ENCODE results near the gene SYCP2.

Gene SYCP2

DNA sequence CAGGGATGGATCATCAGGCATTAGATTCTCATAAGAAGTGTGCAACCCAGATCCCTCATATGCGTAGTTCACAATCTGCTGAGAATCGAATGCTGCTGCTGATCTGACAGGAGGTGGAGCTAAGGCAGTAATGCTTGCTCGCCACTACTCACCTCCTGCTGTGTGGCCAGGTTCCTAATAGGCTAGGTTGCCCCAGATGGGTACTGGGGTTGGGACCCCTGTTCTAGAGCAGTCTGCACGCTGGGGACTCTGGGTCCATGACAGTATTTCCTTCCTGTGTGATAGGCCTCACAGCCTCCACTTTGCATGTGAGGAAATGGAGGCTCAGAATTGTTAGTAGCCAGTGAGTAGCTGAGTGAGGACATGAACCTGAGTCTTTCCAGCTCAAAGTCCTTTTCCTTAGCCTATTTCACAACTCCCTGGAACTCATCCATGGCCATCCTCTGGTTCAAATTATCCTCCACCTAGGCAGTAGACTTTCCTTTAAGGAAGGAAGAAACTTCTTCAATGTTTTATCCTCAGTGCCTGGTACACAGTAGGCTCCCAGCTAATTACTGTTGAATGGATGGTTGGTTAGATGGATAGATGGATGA, 117.2 kb downstream of the SYCP2 start:
- no peak for TF ChIP-seq CTCF (IDR thresholded peaks at IDR 0.05; ENCODE audit: extremely low read depth, insufficient read depth, missing control alignments)

DNA sequence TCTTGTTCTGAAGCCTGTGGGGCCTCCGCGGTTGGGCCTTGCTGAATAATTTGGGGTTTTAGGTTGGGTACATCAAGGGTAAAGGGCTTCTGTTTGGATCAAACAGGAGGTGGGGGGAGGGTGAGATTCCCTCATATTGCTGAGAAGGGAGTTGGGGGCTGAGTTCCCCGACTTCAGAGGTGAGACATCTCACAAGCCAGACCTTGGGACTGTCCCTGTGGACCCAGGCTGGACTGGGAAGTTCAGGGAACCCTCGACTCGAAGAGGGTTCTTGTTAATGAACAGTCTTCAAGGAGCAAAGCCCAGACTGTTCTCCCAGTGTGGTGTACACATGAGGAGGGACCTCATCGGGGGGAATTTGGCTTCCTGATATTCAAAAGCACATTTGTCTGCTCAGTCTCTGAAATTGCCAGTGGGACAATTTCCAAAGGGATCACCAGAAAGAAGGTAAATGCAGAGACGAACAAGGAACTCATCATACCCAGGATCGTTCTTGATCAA, 118.5 kb downstream of the SYCP2 start:
- in situ Hi-C loops (cut with MboI; ENCODE audit: low pct_unique_long_range_greater_than_20kb, low sequenced_read_pairs, unreplicated experiment), result no loop called here
- DNase-seq (ENCODE audit: low spot score), result no peak
- TF ChIP-seq CTCF (IDR thresholded peaks at IDR 0.05; ENCODE audit: extremely low read depth, insufficient read depth, missing control alignments), result no peak

More for the DNA sequence above, 117.2 kb downstream of the SYCP2 start:
- in situ Hi-C loops (cut with MboI; ENCODE audit: low pct_unique_long_range_greater_than_20kb, low sequenced_read_pairs, unreplicated experiment), result no loop called here
- no peak for DNase-seq (ENCODE audit: low spot score)

GRCh38 chr20:59813948-59814839, 119.2 kb downstream of the SYCP2 start:
- no peak for DNase-seq (ENCODE audit: low spot score)
- no peak for TF ChIP-seq CTCF (IDR thresholded peaks at IDR 0.05; ENCODE audit: extremely low read depth, insufficient read depth, missing control alignments)
- in situ Hi-C loops (cut with MboI; ENCODE audit: low pct_unique_long_range_greater_than_20kb, low sequenced_read_pairs, unreplicated experiment), result no loop called here
